ENCODE measurements around the gene PITPNC1. TPM values are rescaled to one million over a fixed set of nuclear protein-coding genes. Genes with fewer than 3 reads are reported as not detected.

The PITPNC1 gene
- total RNA-seq, 1 donor from 2014 or later, result 5.4 TPM

DNA sequence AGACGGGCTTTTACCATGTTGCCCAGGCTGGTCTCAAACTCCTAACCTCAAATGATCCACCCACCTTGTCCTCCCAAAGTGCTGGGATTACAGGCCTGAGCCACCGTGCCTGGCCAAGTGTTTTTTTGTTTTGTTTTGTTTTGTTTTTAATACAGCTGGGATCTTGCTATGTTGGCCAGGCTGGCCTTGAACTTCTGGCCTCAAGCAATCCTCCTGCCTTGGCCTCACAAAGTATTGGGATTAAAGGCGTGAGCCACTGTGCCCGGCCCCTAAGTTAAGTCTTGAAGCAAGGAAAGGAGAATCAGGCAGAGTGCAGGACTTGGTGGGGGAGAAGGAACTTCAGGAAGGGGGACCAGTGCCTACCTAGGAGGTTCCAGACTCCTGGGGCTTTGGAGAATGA, 288.9 kb downstream of the PITPNC1 start:
- H3K36me3 Mint-ChIP-seq (ENCODE audit: low read depth), result no peaks in the 10 kb centered on the region
- H3K27ac Mint-ChIP-seq (ENCODE audit: unreplicated experiment), result no peak overlapping the region
- TF ChIP-seq, protein P1, sequence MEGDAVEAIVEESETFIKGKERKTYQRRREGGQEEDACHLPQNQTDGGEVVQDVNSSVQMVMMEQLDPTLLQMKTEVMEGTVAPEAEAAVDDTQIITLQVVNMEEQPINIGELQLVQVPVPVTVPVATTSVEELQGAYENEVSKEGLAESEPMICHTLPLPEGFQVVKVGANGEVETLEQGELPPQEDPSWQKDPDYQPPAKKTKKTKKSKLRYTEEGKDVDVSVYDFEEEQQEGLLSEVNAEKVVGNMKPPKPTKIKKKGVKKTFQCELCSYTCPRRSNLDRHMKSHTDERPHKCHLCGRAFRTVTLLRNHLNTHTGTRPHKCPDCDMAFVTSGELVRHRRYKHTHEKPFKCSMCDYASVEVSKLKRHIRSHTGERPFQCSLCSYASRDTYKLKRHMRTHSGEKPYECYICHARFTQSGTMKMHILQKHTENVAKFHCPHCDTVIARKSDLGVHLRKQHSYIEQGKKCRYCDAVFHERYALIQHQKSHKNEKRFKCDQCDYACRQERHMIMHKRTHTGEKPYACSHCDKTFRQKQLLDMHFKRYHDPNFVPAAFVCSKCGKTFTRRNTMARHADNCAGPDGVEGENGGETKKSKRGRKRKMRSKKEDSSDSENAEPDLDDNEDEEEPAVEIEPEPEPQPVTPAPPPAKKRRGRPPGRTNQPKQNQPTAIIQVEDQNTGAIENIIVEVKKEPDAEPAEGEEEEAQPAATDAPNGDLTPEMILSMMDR (IDR thresholded peaks at IDR 0.05), result no peak
- no peak overlapping the region for H3K4me3 Mint-ChIP-seq (ENCODE audit: unreplicated experiment)
- peaks cover under 1% of the 10 kb centered on the region for H3K4me1 Mint-ChIP-seq (ENCODE audit: low read depth)
- no peaks in the 10 kb centered on the region for H3K27me3 Mint-ChIP-seq (ENCODE audit: low read depth)
- H3K9me3 Mint-ChIP-seq (ENCODE audit: low read depth), result no peaks in the 10 kb centered on the region
- no peak for DNase-seq (ENCODE audit: low spot score)

- TF ChIP-seq, protein P1 (IDR thresholded peaks at IDR 0.05), result no peak
- Mint-ChIP-seq H3K36me3 (ENCODE audit: low read depth) (no peaks in the 10 kb centered on the region), H3K9me3 (ENCODE audit: low read depth) (no peaks in the 10 kb centered on the region), H3K27me3 (ENCODE audit: low read depth) (no peaks in the 10 kb centered on the region), H3K27ac (ENCODE audit: unreplicated experiment) (no peak overlapping the region), H3K4me1 (ENCODE audit: low read depth) (peaks cover 8% of the 10 kb centered on the region), H3K4me3 (ENCODE audit: unreplicated experiment) (no peak overlapping the region)
- no peak for DNase-seq (ENCODE audit: low spot score)
These were observed 289.6 kb downstream of the PITPNC1 start for GRCh38 chr17:67666710-67667109.

GRCh38 chr17:67671493-67671892, 294.4 kb downstream of the PITPNC1 start:
- H3K4me1 Mint-ChIP-seq (ENCODE audit: low read depth), result peaks cover 8% of the 10 kb centered on the region
- no peak for DNase-seq (ENCODE audit: low spot score)
- no peak overlapping the region for H3K27ac Mint-ChIP-seq (ENCODE audit: unreplicated experiment)
- no peaks in the 10 kb centered on the region for H3K27me3 Mint-ChIP-seq (ENCODE audit: low read depth)
- no peak overlapping the region for H3K4me3 Mint-ChIP-seq (ENCODE audit: unreplicated experiment)
- TF ChIP-seq, protein P1 (IDR thresholded peaks at IDR 0.05), result no peak
- no peaks in the 10 kb centered on the region for H3K36me3 Mint-ChIP-seq (ENCODE audit: low read depth)
- H3K9me3 Mint-ChIP-seq (ENCODE audit: low read depth), result no peaks in the 10 kb centered on the region

GRCh38 chr17:67672592-67673335, 295.7 kb downstream of the PITPNC1 start:
- DNase-seq (ENCODE audit: low spot score), result no peak
- Mint-ChIP-seq H3K9me3 (ENCODE audit: low read depth) (no peaks in the 10 kb centered on the region), H3K27ac (ENCODE audit: unreplicated experiment) (no peak overlapping the region), H3K4me3 (ENCODE audit: unreplicated experiment) (no peak overlapping the region), H3K27me3 (ENCODE audit: low read depth) (no peaks in the 10 kb centered on the region), H3K4me1 (ENCODE audit: low read depth) (peaks cover 8% of the 10 kb centered on the region), H3K36me3 (ENCODE audit: low read depth) (no peaks in the 10 kb centered on the region)
- TF ChIP-seq, protein P1 (IDR thresholded peaks at IDR 0.05), result no peak

- H3K27ac Mint-ChIP-seq (ENCODE audit: unreplicated experiment), result no peak overlapping the region
- no peaks in the 10 kb centered on the region for H3K27me3 Mint-ChIP-seq (ENCODE audit: low read depth)
- H3K36me3 Mint-ChIP-seq (ENCODE audit: low read depth), result no peaks in the 10 kb centered on the region
- TF ChIP-seq, protein P1 (IDR thresholded peaks at IDR 0.05), result no peak
- no peak for DNase-seq (ENCODE audit: low spot score)
- no peak overlapping the region for H3K4me3 Mint-ChIP-seq (ENCODE audit: unreplicated experiment)
- H3K9me3 Mint-ChIP-seq (ENCODE audit: low read depth), result no peaks in the 10 kb centered on the region
- H3K4me1 Mint-ChIP-seq (ENCODE audit: low read depth), result peaks cover 8% of the 10 kb centered on the region
These were observed 298.4 kb downstream of the PITPNC1 start for GRCh38 chr17:67675481-67675880.
